Esophagus muscularis mucosa (tissue), 4 donors: ENCODE data around the gene SLC39A8. TPM values are rescaled to one million over a fixed set of nuclear protein-coding genes. Genes with fewer than 3 reads are reported as not detected.

Experiments used
- DNase-seq: peaks from one replicate; pipeline ENCODE4 v3.0.0-alpha.2; 2017; ENCODE audit errors: extremely low spot score
- H3K27ac ChIP-seq, 4 donors: fragments of 200-600 bp; sonication (generic); replicated peaks in 1 of 4; 1 replicate in 3 of 4; 2 replicates in 1 of 4; pipeline ENCODE4 v1.5.1; 2016 to 2019; ENCODE audit warnings: mild to moderate bottlenecking in 1 of 4
- H3K27me3 ChIP-seq, 4 donors: fragments of 200-600 bp; sonication (generic); one replicate each; pipeline versions ENCODE4 v1.5.1 to v1.6.0; 2016 to 2019
- H3K36me3 ChIP-seq, 4 donors: fragments of 200-600 bp; sonication (generic); one replicate each; pipeline ENCODE4 v1.5.1; 2016 to 2019
- H3K4me1 ChIP-seq, 4 donors: fragments of 200-600 bp; sonication (generic); one replicate each; pipeline ENCODE4 v1.5.1; 2016 to 2019
- H3K4me3 ChIP-seq, 4 donors: fragments of 200-600 bp; sonication (generic); 1 replicate in 2 of 4; 2 replicates in 2 of 4; pipeline ENCODE4 v1.5.1; 2016 to 2019; ENCODE audit warnings: mild to moderate bottlenecking in 4 of 4, moderate library complexity in 1 of 4
- H3K9me3 ChIP-seq, 4 donors: fragments of 200-600 bp; sonication (generic); 1 replicate in 3 of 4; 2 replicates in 1 of 4; pipeline ENCODE4 v1.5.1; 2016 to 2019
- CTCF ChIP-seq, 3 experiments: fragments of 200-600 bp in 2 of 3; fragments of 450-650 bp in 1 of 3; sonication (generic) in 2 of 3; IDR thresholded peaks; one replicate each; pipeline ENCODE4 v1.5.1; 2017 to 2019; ENCODE audit warnings: antibody characterized with exemption in 3 of 3, mild to moderate bottlenecking in 2 of 3, moderate library complexity in 1 of 3
- EP300 ChIP-seq: sonication (generic); formaldehyde crosslinking; IDR thresholded peaks from one replicate; pipeline ENCODE4 v1.6.1; 2017; ENCODE audit warnings: antibody characterized with exemption
- POLR2A ChIP-seq: fragments of 450-650 bp; IDR thresholded peaks from one replicate; pipeline ENCODE4 v1.6.1; 2017; ENCODE audit warnings: antibody characterized with exemption, moderate library complexity, mild to moderate bottlenecking, low read depth
- POLR2AphosphoS5 ChIP-seq, 2 donors: sonication (generic); formaldehyde crosslinking; IDR thresholded peaks; one replicate each; pipeline ENCODE4 v1.6.1; 2017; ENCODE audit warnings: antibody characterized with exemption in 2 of 2
- WGBS: methylation state at CpG from one replicate; pipeline ENCODE4 v1.1.5; 2018; 5-methylcytosine and 5-hydroxymethylcytosine counted together
- intact Hi-C: fragments of 100-400 bp; cut with DNase I; formaldehyde crosslinking; loops from one replicate; pipeline ENCODE4 v1.15.1; 2023
- total RNA-seq, 4 donors: library from RNA; depleted of rRNA; stranded (reverse); fragments of >200 nt; gene quantifications; one replicate each; pipeline versions ENCODE4 v1.1.0 to v1.2.1, GENCODE V29; 2016

Gene SLC39A8
- 1 to 10 TPM; 4.0 to 6.6 (median 6.0) TPM for total RNA-seq

GRCh38 chr4:102344954-102345794, at the start of gene SLC39A8:
Gene SLC39A8 (minus strand): TSS chr4:102345482. CDS start chr4:102344662, 820 bp downstream.
- Histone ChIP-seq H3K36me3 (no peaks in the 10 kb centered on the region), H3K27me3 (no peaks in the 10 kb centered on the region), H3K9me3 (no peaks in the 10 kb centered on the region), H3K4me1 (peaks cover 7 to 18% (median 12%) of the 10 kb centered on the region in 4 donors), H3K4me3 (peak within 1 kb of the TSS; percentile 68 to 83 (median 70)), H3K27ac (peak within 1 kb of the TSS; percentile 69 to 76 (median 74))
- peak; percentile 67 to 93 (median 72) for TF ChIP-seq CTCF (IDR thresholded peaks at IDR 0.05)
- peak; percentile 78 to 83 for TF ChIP-seq POLR2AphosphoS5 (IDR thresholded peaks at IDR 0.05)
- no peak for TF ChIP-seq EP300
- TF ChIP-seq POLR2A: no peak
- peak; percentile 96 for DNase-seq
- intact Hi-C loops: loop anchor here (5.0 to 10.0 kb wide), 3 partner anchors 87 to 750 kb away; partner anchors contain the start of genes BDH2 and NFKB1
- WGBS: 1% methylated on average over 36 of the region's 54 CpGs

GRCh38 chr4:102392033-102392744, 46.9 kb upstream of the SLC39A8 start:
- WGBS: 73% methylated on average over 4 of the region's 4 CpGs
- no peaks in the 10 kb centered on the region for H3K9me3 ChIP-seq
- no peaks in the 10 kb centered on the region for H3K4me1 ChIP-seq
- no peaks in the 10 kb centered on the region for H3K36me3 ChIP-seq
- TF ChIP-seq EP300 (no peak), POLR2AphosphoS5 (IDR thresholded peaks at IDR 0.05) (no peak), POLR2A (no peak), CTCF (IDR thresholded peaks at IDR 0.05) (no peak)
- H3K27ac ChIP-seq: no peak overlapping the region
- intact Hi-C loops: no loop called here
- no peak overlapping the region for H3K4me3 ChIP-seq
- H3K27me3 ChIP-seq: no peaks in the 10 kb centered on the region
- DNase-seq: no peak

GRCh38 chr4:102390438-102390837, 45.2 kb upstream of the SLC39A8 start:
- H3K4me1 ChIP-seq: no peaks in the 10 kb centered on the region
- no peak overlapping the region for H3K4me3 ChIP-seq
- H3K9me3 ChIP-seq: no peaks in the 10 kb centered on the region
- no peaks in the 10 kb centered on the region for H3K36me3 ChIP-seq
- 51% methylated on average over 2 of the region's 2 CpGs for WGBS
- no peak for TF ChIP-seq EP300
- no peak for DNase-seq
- H3K27ac ChIP-seq: no peak overlapping the region
- no peaks in the 10 kb centered on the region for H3K27me3 ChIP-seq
- intact Hi-C loops: no loop called here

GRCh38 chr4:102388611-102389010, 43.3 kb upstream of the SLC39A8 start:
- Histone ChIP-seq H3K9me3 (no peaks in the 10 kb centered on the region), H3K36me3 (no peaks in the 10 kb centered on the region), H3K27ac (no peak overlapping the region), H3K4me1 (no peaks in the 10 kb centered on the region), H3K27me3 (peaks cover 0 to 1% (median 0%) of the 10 kb centered on the region in 4 donors), H3K4me3 (no peak overlapping the region)
- intact Hi-C loops: no loop called here
- no peak for DNase-seq
- no peak for TF ChIP-seq POLR2AphosphoS5 (IDR thresholded peaks at IDR 0.05)

GRCh38 chr4:102387552-102388150, 42.4 kb upstream of the SLC39A8 start:
- no peak overlapping the region for H3K4me3 ChIP-seq
- 49% methylated on average over 2 of the region's 2 CpGs for WGBS
- H3K27me3 ChIP-seq: peaks cover 0 to 4% (median 0%) of the 10 kb centered on the region in 4 donors
- no peaks in the 10 kb centered on the region for H3K9me3 ChIP-seq
- H3K4me1 ChIP-seq: no peaks in the 10 kb centered on the region
- intact Hi-C loops: no loop called here
- TF ChIP-seq POLR2A: no peak
- no peak for TF ChIP-seq EP300
- TF ChIP-seq CTCF (IDR thresholded peaks at IDR 0.05): no peak
- no peak for TF ChIP-seq POLR2AphosphoS5 (IDR thresholded peaks at IDR 0.05)
- H3K36me3 ChIP-seq: no peaks in the 10 kb centered on the region
- H3K27ac ChIP-seq: no peak overlapping the region
- DNase-seq: no peak
